IMR-90 (cell line): Measurements from ENCODE around the gene PLSCR5. TPM values are rescaled to one million over a fixed set of nuclear protein-coding genes. Genes with fewer than 3 reads are reported as not detected.

Experiments
- ATAC-seq: fragments of 200-7000 bp; cut with Tn5 transposase; 2 replicates; pipeline ENCODE4 v1.9.1; 2020; ENCODE audit warnings: low read depth, mild to moderate bottlenecking, moderate library complexity
- BruUV-seq: library from RNA; stranded (reverse); fragments of 400-500 nt; replicated peaks from 2 replicates; lab custom pipeline; 2021; lab: Mats Ljungman, UMichigan
- CTCF ChIA-PET: fragments of 300-600 bp; formaldehyde crosslinking; extraction: SDS; loops from one replicate; lab custom pipeline; 2021; ENCODE audit warnings: antibody characterized with exemption; lab: Yijun Ruan, JAX
- POLR2A ChIA-PET: fragments of 300-600 bp; sonication (Branson Sonifier 250); formaldehyde crosslinking; loops from one replicate; lab custom pipeline; 2022; ENCODE audit warnings: antibody characterized with exemption; ENCODE audit not compliant: unreplicated experiment; lab: Charles Lee
- DNase-seq: peaks from one replicate; pipeline ENCODE4 v3.0.0; 2013
- H2AFZ ChIP-seq: replicated peaks from 2 replicates; pipeline ENCODE3; 2013; ENCODE audit warnings: low read length, mild to moderate bottlenecking; ENCODE audit not compliant: poor library complexity
- H2AK5ac ChIP-seq: 2 replicates; pipeline ENCODE4 v1.6.1; 2013; ENCODE audit warnings: low read depth, low read length, inconsistent platforms
- H2AK9ac ChIP-seq: replicated peaks from 2 replicates; pipeline ENCODE3; 2013; ENCODE audit warnings: mild to moderate bottlenecking, low read depth, low read length, moderate library complexity; ENCODE audit not compliant: poor library complexity
- H2BK120ac ChIP-seq: 2 replicates; pipeline ENCODE4 v1.6.1; 2013; ENCODE audit warnings: low read depth, low read length, inconsistent platforms
- H2BK15ac ChIP-seq: 3 replicates; pipeline ENCODE4 v1.6.1; 2013; ENCODE audit warnings: low read depth, low read length, inconsistent platforms
- H2BK20ac ChIP-seq: 2 replicates; pipeline ENCODE4 v1.6.1; 2013; ENCODE audit warnings: low read depth, mild to moderate bottlenecking, inconsistent platforms, low read length, moderate library complexity
- H2BK5ac ChIP-seq: 2 replicates; pipeline ENCODE4 v1.6.1; 2013; ENCODE audit warnings: mild to moderate bottlenecking, low read depth, low read length, inconsistent platforms; ENCODE audit not compliant: poor library complexity, severe bottlenecking
- H3K14ac ChIP-seq: replicated peaks from 2 replicates; pipeline ENCODE4 v1.6.1; 2013; ENCODE audit warnings: low read depth, low read length, inconsistent platforms
- H3K18ac ChIP-seq: 2 replicates; pipeline ENCODE4 v1.6.1; 2013; ENCODE audit warnings: low read depth, low read length, control low read depth
- H3K23ac ChIP-seq: 2 replicates; pipeline ENCODE4 v1.6.1; 2013; ENCODE audit warnings: low read depth, low read length, inconsistent platforms
- H3K27ac ChIP-seq: 2 replicates; pipeline ENCODE4 v1.5.1; 2013; ENCODE audit warnings: mild to moderate bottlenecking, control low read depth, low read length; ENCODE audit not compliant: insufficient read depth
- H3K27me3 ChIP-seq: 2 replicates; pipeline ENCODE4 v1.6.1; 2013; ENCODE audit warnings: low read length; ENCODE audit not compliant: control insufficient read depth, insufficient read depth
- H3K36me3 ChIP-seq: 2 replicates; pipeline ENCODE4 v1.6.1; 2013; ENCODE audit warnings: low read length, mixed read lengths; ENCODE audit not compliant: control insufficient read depth, insufficient read depth
- H3K4ac ChIP-seq: 2 replicates; pipeline ENCODE4 v1.6.1; 2013; ENCODE audit warnings: low read depth, low read length, inconsistent platforms
- H3K4me1 ChIP-seq: 2 replicates; pipeline ENCODE4 v1.6.1; 2013; ENCODE audit warnings: low read length, mixed read lengths; ENCODE audit not compliant: control insufficient read depth, insufficient read depth
- H3K4me2 ChIP-seq: 2 replicates; pipeline ENCODE4 v1.6.1; 2013; ENCODE audit warnings: low read depth, mild to moderate bottlenecking, control low read depth, low read length, moderate library complexity
- H3K4me3 ChIP-seq: 2 replicates; pipeline ENCODE4 v1.5.1; 2013; ENCODE audit warnings: low read depth, mild to moderate bottlenecking, control low read depth, low read length, moderate library complexity; ENCODE audit not compliant: insufficient read depth
- H3K56ac ChIP-seq: 2 replicates; pipeline ENCODE4 v1.6.1; 2013; ENCODE audit warnings: low read length, inconsistent platforms; ENCODE audit not compliant: insufficient read depth; ENCODE audit errors: extremely low read depth
- H3K79me1 ChIP-seq, 2 experiments: 2 replicates each; pipeline ENCODE4 v1.6.1; 2013; ENCODE audit warnings: low read length in 2 of 2, inconsistent platforms in 1 of 2, low read depth in 1 of 2
- H3K9ac ChIP-seq: 2 replicates; pipeline ENCODE4 v1.6.1; 2013; ENCODE audit warnings: low read depth, low read length, control low read depth
- H3K9me1 ChIP-seq: 2 replicates; pipeline ENCODE4 v1.6.1; 2013; ENCODE audit warnings: low read length, inconsistent platforms; ENCODE audit not compliant: insufficient read depth
- H3K9me3 ChIP-seq: 2 replicates; pipeline ENCODE4 v1.6.1; 2013; ENCODE audit warnings: low read length; ENCODE audit not compliant: control insufficient read depth, insufficient read depth
- H4K20me1 ChIP-seq: 2 replicates; pipeline ENCODE4 v1.6.1; 2013; ENCODE audit warnings: low read length, inconsistent platforms; ENCODE audit not compliant: insufficient read depth
- H4K5ac ChIP-seq: 2 replicates; pipeline ENCODE4 v1.6.1; 2013; ENCODE audit warnings: mild to moderate bottlenecking, low read depth, low read length, control low read depth
- H4K8ac ChIP-seq, 2 experiments: 2 replicates each; pipeline ENCODE4 v1.6.1; 2013; ENCODE audit warnings: low read depth in 2 of 2, low read length in 2 of 2, control low read depth in 1 of 2, inconsistent platforms in 1 of 2
- H4K91ac ChIP-seq: 2 replicates; pipeline ENCODE4 v1.6.1; 2013; ENCODE audit warnings: low read depth, low read length, inconsistent platforms; ENCODE audit not compliant: insufficient read depth
- BHLHE40 ChIP-seq: fragments of 150-350 bp; IDR thresholded peaks from 2 replicates; pipeline ENCODE4 v1.6.1; 2016; ENCODE audit warnings: mild to moderate bottlenecking, low read depth, low read length
- CEBPB ChIP-seq: IDR thresholded peaks from 2 replicates; pipeline ENCODE4 v1.6.1; 2012; ENCODE audit warnings: low read depth, low read length, improper control_type of control experiment
- CHD1 ChIP-seq: IDR thresholded peaks from 2 replicates; pipeline ENCODE4 v1.6.1; 2012; ENCODE audit warnings: low read depth, low read length, improper control_type of control experiment
- CTCF ChIP-seq: conservative IDR thresholded peaks from 2 replicates; pipeline ENCODE4 v1.5.1; 2012; ENCODE audit warnings: mild to moderate bottlenecking, low read depth, low read length, improper control_type of control experiment
- FOS ChIP-seq: fragments of 150-350 bp; IDR thresholded peaks from 2 replicates; pipeline ENCODE4 v1.6.1; 2016; ENCODE audit warnings: low read depth, low read length
- MXI1 ChIP-seq: IDR thresholded peaks from 2 replicates; pipeline ENCODE4 v1.6.1; 2012; ENCODE audit warnings: low read depth, mild to moderate bottlenecking, low read length, moderate library complexity, borderline replicate concordance
- NFE2L2 ChIP-seq: fragments of 150-350 bp; IDR thresholded peaks from 2 replicates; pipeline ENCODE4 v1.6.1; 2016; ENCODE audit warnings: low read depth, mild to moderate bottlenecking, low read length
- POLR2A ChIP-seq: IDR thresholded peaks from 2 replicates; pipeline ENCODE4 v1.6.1; 2012; ENCODE audit warnings: mild to moderate bottlenecking, low read depth, low read length
- RAD21 ChIP-seq: IDR thresholded peaks from 2 replicates; pipeline ENCODE4 v1.6.1; 2012; ENCODE audit warnings: low read length, improper control_type of control experiment
- RCOR1 ChIP-seq: IDR thresholded peaks from 2 replicates; pipeline ENCODE4 v1.6.1; 2012; ENCODE audit warnings: mild to moderate bottlenecking, low read length, improper control_type of control experiment; ENCODE audit not compliant: insufficient replicate concordance
- SMC3 ChIP-seq: fragments of 150-350 bp; IDR thresholded peaks from 2 replicates; pipeline ENCODE4 v1.6.1; 2016; ENCODE audit warnings: low read depth, mild to moderate bottlenecking, antibody characterized with exemption, low read length, moderate library complexity
- WGBS, 2 experiments: methylation state at CpG; one replicate each; pipeline versions ENCODE4 v1.1.5 to v1.1.7; 2013; ENCODE audit warnings: missing lambda C conversion rate in 2 of 2; ENCODE audit not compliant: insufficient read length in 1 of 2; ENCODE audit errors: extremely low coverage in 2 of 2; 5-methylcytosine and 5-hydroxymethylcytosine counted together
- dilution Hi-C: fragments of 300-500 bp; cut with HindIII; formaldehyde crosslinking; loops from one replicate; pipeline ENCODE4 v1.14.3; 2018; ENCODE audit warnings: low sequenced_read_pairs; ENCODE audit not compliant: unreplicated experiment
- in situ Hi-C: fragments of 300-500 bp; cut with MboI; formaldehyde crosslinking; loops from 3 replicates; pipeline ENCODE4 v1.14.3; 2019; ENCODE audit warnings: low sequenced_read_pairs, inconsistent platforms, mixed read lengths
- intact Hi-C: fragments of 100-400 bp; cut with micrococcal nuclease; formaldehyde crosslinking; loops from 2 replicates; pipeline ENCODE4 v1.10.0; 2022
- polyA plus RNA-seq, 3 experiments: library from polyadenylated mRNA; depleted of rRNA; stranded (reverse); fragments of >200 nt; gene quantifications; 2 replicates each; pipeline ENCODE4 v1.2.3, GENCODE V29; 2012; ENCODE audit warnings: low replicate concordance in 1 of 3
- total RNA-seq: library from RNA; depleted of rRNA; stranded (reverse); fragments of >200 nt; gene quantifications from 2 replicates; pipeline ENCODE4 v1.2.3, GENCODE V29; 2012
- TF ChIP-seq, protein P1 (sequence below): fragments of 150-350 bp; IDR thresholded peaks from 2 replicates; pipeline ENCODE4 v1.6.1; 2016; ENCODE audit warnings: low read depth, mild to moderate bottlenecking, low read length, moderate library complexity, borderline replicate concordance
- TF ChIP-seq, protein P2 (sequence below): fragments of 150-350 bp; IDR thresholded peaks from 2 replicates; pipeline ENCODE4 v1.6.1; 2017; ENCODE audit warnings: mild to moderate bottlenecking, antibody characterized with exemption, low read length, low read depth

The PLSCR5 gene
- total and polyA plus RNA-seq, 2 of the 4 experiments (the other 2 are of a cell fraction) = not detected

GRCh38 chr3:146537603-146538002 is 67.5 kb downstream of the PLSCR5 start:
- H3K4me2 ChIP-seq = no peak overlapping the region
- H2BK5ac ChIP-seq = no peak overlapping the region
- H3K27me3 ChIP-seq = no peaks in the 10 kb centered on the region
- H3K9me3 ChIP-seq = no peaks in the 10 kb centered on the region; the same call in 1 of the 2 replicates
- no peak overlapping the region for H4K91ac ChIP-seq
- dilution Hi-C loops = no loop called here
- no peak overlapping the region for H2AK5ac ChIP-seq
- H3K79me1 ChIP-seq = peaks cover 13 to 32% of the 10 kb centered on the region in 2 experiments
- no peak overlapping the region for H2BK20ac ChIP-seq
- no peak overlapping the region for H2AFZ ChIP-seq
- H3K18ac ChIP-seq = no peak overlapping the region
- BruUV-seq = no TSS peak
- TF ChIP-seq, protein P1, sequence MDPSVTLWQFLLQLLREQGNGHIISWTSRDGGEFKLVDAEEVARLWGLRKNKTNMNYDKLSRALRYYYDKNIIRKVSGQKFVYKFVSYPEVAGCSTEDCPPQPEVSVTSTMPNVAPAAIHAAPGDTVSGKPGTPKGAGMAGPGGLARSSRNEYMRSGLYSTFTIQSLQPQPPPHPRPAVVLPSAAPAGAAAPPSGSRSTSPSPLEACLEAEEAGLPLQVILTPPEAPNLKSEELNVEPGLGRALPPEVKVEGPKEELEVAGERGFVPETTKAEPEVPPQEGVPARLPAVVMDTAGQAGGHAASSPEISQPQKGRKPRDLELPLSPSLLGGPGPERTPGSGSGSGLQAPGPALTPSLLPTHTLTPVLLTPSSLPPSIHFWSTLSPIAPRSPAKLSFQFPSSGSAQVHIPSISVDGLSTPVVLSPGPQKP = no peak
- TF ChIP-seq BHLHE40 (no peak), NFE2L2 (no peak), CEBPB (no peak), POLR2A (no peak), RCOR1 (no peak), CTCF (no peak), MXI1 (no peak), FOS (no peak), CHD1 (no peak), RAD21 (no peak), SMC3 (no peak)
- TF ChIP-seq, protein P2, sequence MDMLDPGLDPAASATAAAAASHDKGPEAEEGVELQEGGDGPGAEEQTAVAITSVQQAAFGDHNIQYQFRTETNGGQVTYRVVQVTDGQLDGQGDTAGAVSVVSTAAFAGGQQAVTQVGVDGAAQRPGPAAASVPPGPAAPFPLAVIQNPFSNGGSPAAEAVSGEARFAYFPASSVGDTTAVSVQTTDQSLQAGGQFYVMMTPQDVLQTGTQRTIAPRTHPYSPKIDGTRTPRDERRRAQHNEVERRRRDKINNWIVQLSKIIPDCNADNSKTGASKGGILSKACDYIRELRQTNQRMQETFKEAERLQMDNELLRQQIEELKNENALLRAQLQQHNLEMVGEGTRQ = no peak
- H2AK9ac ChIP-seq = no peak overlapping the region
- WGBS, 2 experiments = no CpG with 5 or more reads among the region's 3 CpGs
- H3K9me1 ChIP-seq = peaks cover 5% of the 10 kb centered on the region
- in situ Hi-C loops = no loop called here
- DNase-seq = no peak
- CTCF ChIA-PET = no interaction called here
- H4K8ac ChIP-seq = no peak overlapping the region
- H3K4me1 ChIP-seq = peaks cover 10% of the 10 kb centered on the region; the same call in 1 of the 2 replicates
- H3K4me3 ChIP-seq = no peak overlapping the region
- no peak overlapping the region for H3K4ac ChIP-seq
- POLR2A ChIA-PET = no interaction called here
- H2BK120ac ChIP-seq = no peak overlapping the region
- no peak for ATAC-seq
- H3K23ac ChIP-seq = no peak overlapping the region
- H3K9ac ChIP-seq = no peak overlapping the region
- intact Hi-C loops = no loop called here
- no peaks in the 10 kb centered on the region for H4K20me1 ChIP-seq
- no peak overlapping the region for H3K56ac ChIP-seq
- H4K5ac ChIP-seq = no peak overlapping the region
- H3K27ac ChIP-seq = no peak overlapping the region
- H3K14ac ChIP-seq = no peak overlapping the region
- H2BK15ac ChIP-seq = no peak overlapping the region
- peaks cover 5% of the 10 kb centered on the region for H3K36me3 ChIP-seq
